Measurements from ENCODE around the gene XYLT1. TPM values are rescaled to one million over a fixed set of nuclear protein-coding genes. Genes with fewer than 3 reads are reported as not detected.

XYLT1 gene
- polyA plus RNA-seq, 1 of the 3 experiments (the other 2 are of a cell fraction), result 17.6 TPM

DNA sequence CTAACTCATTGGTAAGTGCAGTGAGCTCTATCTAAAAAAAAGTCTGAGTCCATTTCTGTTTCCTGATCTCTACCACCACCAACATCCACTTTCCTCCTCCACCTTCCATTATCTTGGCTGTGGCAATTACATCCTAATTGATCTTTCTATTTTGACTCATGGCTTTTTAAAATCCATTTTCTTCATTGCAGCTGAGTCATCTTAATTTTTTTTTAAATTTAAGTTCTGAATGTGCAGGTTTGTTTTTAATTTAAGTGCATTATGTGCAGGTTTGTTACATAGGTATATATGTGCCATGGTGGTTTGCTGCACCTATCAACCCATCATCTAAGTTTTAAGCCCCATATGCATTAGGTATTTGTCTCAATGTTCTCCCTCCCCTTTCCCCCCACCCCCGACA lies 390.7 kb downstream of the XYLT1 start:
- CTCF ChIA-PET, result interaction anchor here (0.6 kb wide), 1 partner anchor 55 kb away, joined by 4 read pairs; no protein-coding TSS in a partner anchor
- Histone ChIP-seq H3K4me2 (no peak overlapping the region), H3F3A (replicated peaks; ENCODE audit: insufficient read depth) (no peaks in the 10 kb centered on the region), H3K79me2 (ENCODE audit: insufficient read depth) (no peaks in the 10 kb centered on the region), H2AFZ (ENCODE audit: low read depth) (no peak overlapping the region), H3K36me3 (replicated peaks in 1 of 2; ENCODE audit: control insufficient read depth in 1 of 2, insufficient read depth in 2 of 2, low read length in 1 of 2) (no peaks in the 10 kb centered on the region), H3K27me3 (ENCODE audit: insufficient read depth) (no peaks in the 10 kb centered on the region), H3K27ac (ENCODE audit: low read depth in 2 of 2, low read length in 1 of 2) (no peak overlapping the region), H3K4me3 (ENCODE audit: low read depth in 2 of 2, low read length in 1 of 2) (no peak overlapping the region), H3K4me1 (ENCODE audit: control insufficient read depth in 1 of 2, insufficient read depth in 2 of 2, low read depth in 1 of 2, low read length in 1 of 2) (peaks cover 0 to 8% of the 10 kb centered on the region in 2 experiments; a peak in 2 of 4 replicates), H3K9me2 (no peaks in the 10 kb centered on the region), H4K20me1 (ENCODE audit: insufficient read depth) (no peaks in the 10 kb centered on the region), H3K9me3 (no peaks in the 10 kb centered on the region), H3K9ac (no peak overlapping the region)
- no peak for TF ChIP-seq CHD2 (IDR thresholded peaks at IDR 0.05; ENCODE audit: low read length, partially characterized antibody)
- TF ChIP-seq RFX5 (IDR thresholded peaks at IDR 0.05; ENCODE audit: low read length), result no peak
- TF ChIP-seq TAF1 (IDR thresholded peaks at IDR 0.05; ENCODE audit: borderline replicate concordance, low read depth, low read length), result no peak
- TF ChIP-seq, protein P1, sequence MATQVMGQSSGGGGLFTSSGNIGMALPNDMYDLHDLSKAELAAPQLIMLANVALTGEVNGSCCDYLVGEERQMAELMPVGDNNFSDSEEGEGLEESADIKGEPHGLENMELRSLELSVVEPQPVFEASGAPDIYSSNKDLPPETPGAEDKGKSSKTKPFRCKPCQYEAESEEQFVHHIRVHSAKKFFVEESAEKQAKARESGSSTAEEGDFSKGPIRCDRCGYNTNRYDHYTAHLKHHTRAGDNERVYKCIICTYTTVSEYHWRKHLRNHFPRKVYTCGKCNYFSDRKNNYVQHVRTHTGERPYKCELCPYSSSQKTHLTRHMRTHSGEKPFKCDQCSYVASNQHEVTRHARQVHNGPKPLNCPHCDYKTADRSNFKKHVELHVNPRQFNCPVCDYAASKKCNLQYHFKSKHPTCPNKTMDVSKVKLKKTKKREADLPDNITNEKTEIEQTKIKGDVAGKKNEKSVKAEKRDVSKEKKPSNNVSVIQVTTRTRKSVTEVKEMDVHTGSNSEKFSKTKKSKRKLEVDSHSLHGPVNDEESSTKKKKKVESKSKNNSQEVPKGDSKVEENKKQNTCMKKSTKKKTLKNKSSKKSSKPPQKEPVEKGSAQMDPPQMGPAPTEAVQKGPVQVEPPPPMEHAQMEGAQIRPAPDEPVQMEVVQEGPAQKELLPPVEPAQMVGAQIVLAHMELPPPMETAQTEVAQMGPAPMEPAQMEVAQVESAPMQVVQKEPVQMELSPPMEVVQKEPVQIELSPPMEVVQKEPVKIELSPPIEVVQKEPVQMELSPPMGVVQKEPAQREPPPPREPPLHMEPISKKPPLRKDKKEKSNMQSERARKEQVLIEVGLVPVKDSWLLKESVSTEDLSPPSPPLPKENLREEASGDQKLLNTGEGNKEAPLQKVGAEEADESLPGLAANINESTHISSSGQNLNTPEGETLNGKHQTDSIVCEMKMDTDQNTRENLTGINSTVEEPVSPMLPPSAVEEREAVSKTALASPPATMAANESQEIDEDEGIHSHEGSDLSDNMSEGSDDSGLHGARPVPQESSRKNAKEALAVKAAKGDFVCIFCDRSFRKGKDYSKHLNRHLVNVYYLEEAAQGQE (IDR thresholded peaks at IDR 0.05; ENCODE audit: low read depth, low read length), result no peak
- no peak for TF ChIP-seq POLR2AphosphoS5 (IDR thresholded peaks at IDR 0.05; ENCODE audit: low read depth, low read length)
- TF ChIP-seq TCF12 (IDR thresholded peaks at IDR 0.05), result no peak
- no peak for TF ChIP-seq SIN3A (IDR thresholded peaks at IDR 0.05; ENCODE audit: borderline replicate concordance, low read depth, low read length)
- no peak for TF ChIP-seq MXI1 (IDR thresholded peaks at IDR 0.05; ENCODE audit: low read depth, low read length)
- TF ChIP-seq, protein P2, sequence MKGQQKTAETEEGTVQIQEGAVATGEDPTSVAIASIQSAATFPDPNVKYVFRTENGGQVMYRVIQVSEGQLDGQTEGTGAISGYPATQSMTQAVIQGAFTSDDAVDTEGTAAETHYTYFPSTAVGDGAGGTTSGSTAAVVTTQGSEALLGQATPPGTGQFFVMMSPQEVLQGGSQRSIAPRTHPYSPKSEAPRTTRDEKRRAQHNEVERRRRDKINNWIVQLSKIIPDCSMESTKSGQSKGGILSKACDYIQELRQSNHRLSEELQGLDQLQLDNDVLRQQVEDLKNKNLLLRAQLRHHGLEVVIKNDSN (IDR thresholded peaks at IDR 0.05; ENCODE audit: borderline replicate concordance, low read depth), result no peak
- 30% methylated on average over 1 of the region's 1 CpG for WGBS (ENCODE audit: low lambda C conversion rate)
- POLR2A ChIA-PET, result no interaction called here
- DNase-seq, result no peak

DNA sequence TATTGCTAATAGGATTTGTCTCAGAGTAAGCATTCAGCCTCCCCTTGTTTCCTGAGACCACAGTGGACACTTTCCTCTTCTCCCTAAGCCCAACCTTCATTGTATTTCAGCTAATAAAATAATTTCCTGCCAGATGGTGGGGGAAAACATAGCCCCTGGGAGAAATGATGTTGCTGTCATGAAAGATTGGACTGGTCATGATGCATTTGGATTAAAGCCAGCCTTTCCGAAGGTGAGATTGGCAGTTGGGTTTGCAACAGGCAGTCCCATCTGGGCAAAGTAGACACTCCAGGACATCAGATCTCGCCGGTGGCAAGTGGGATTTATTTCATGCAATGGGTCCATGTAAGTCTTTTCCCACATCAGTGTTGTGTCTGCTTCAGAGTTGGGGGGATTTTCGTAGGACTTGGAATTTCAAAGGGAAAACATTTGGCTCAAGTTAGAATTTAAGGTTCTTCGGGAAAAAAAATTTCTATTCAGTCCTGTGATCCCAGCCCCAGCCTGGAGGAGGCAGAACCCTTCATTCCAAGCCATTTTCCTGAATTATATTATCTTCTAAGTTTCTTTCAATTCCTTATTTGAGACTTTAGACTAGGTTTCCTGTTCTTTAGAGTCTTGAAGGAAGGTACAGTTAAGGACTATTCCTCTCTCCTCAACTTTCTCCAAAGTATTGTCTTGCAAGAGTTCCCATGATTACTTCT lies 391.7 kb downstream of the XYLT1 start:
- Histone ChIP-seq H3K4me1 (ENCODE audit: control insufficient read depth in 1 of 2, insufficient read depth in 2 of 2, low read depth in 1 of 2, low read length in 1 of 2) (peaks cover 0 to 8% of the 10 kb centered on the region in 2 experiments; a peak in 2 of 4 replicates), H4K20me1 (ENCODE audit: insufficient read depth) (no peaks in the 10 kb centered on the region), H3K27ac (ENCODE audit: low read depth in 2 of 2, low read length in 1 of 2) (peak overlapping the region in 1 of 2 experiments; percentile 69; a peak in 2 of 4 replicates), H3K27me3 (ENCODE audit: insufficient read depth) (no peaks in the 10 kb centered on the region), H3K79me2 (ENCODE audit: insufficient read depth) (no peaks in the 10 kb centered on the region), H3K4me2 (no peak overlapping the region), H3K9ac (no peak overlapping the region), H3K36me3 (replicated peaks in 1 of 2; ENCODE audit: control insufficient read depth in 1 of 2, insufficient read depth in 2 of 2, low read length in 1 of 2) (no peaks in the 10 kb centered on the region), H3K9me3 (no peaks in the 10 kb centered on the region), H2AFZ (ENCODE audit: low read depth) (no peak overlapping the region), H3F3A (replicated peaks; ENCODE audit: insufficient read depth) (no peaks in the 10 kb centered on the region), H3K4me3 (ENCODE audit: low read depth in 2 of 2, low read length in 1 of 2) (no peak overlapping the region), H3K9me2 (no peaks in the 10 kb centered on the region)
- CTCF ChIA-PET, result interaction anchor here (0.7 kb wide), 1 partner anchor 9 kb away, joined by 4 read pairs; no protein-coding TSS in a partner anchor
- DNase-seq, result peak; percentile 68
- POLR2A ChIA-PET, result interaction anchor here (1.3 kb wide), 1 partner anchor 21 kb away, joined by 3 read pairs; no protein-coding TSS in a partner anchor
- peak; percentile 25 for TF ChIP-seq CHD2 (IDR thresholded peaks at IDR 0.05; ENCODE audit: low read length, partially characterized antibody)
- 0 out of 2 replicates have a peak, but pooled peaks have one; percentile 1 for TF ChIP-seq RAD21 (IDR thresholded peaks at IDR 0.05; ENCODE audit: low read length)
- TF ChIP-seq, protein P2 (IDR thresholded peaks at IDR 0.05; ENCODE audit: borderline replicate concordance, low read depth), result no peak
- TF ChIP-seq FOSL2 (IDR thresholded peaks at IDR 0.05; ENCODE audit: borderline replicate concordance, low read depth), result no peak
- TF ChIP-seq RCOR1 (IDR thresholded peaks at IDR 0.05; ENCODE audit: low read length), result peak; percentile 68; the same call in 1 of the 2 replicates
- TF ChIP-seq FOXM1 (IDR thresholded peaks at IDR 0.05; ENCODE audit: low read depth), result no peak
- TF ChIP-seq MXI1 (IDR thresholded peaks at IDR 0.05; ENCODE audit: low read depth, low read length), result peak; percentile 56; the same call in 1 of the 2 replicates
- TF ChIP-seq, protein P3, sequence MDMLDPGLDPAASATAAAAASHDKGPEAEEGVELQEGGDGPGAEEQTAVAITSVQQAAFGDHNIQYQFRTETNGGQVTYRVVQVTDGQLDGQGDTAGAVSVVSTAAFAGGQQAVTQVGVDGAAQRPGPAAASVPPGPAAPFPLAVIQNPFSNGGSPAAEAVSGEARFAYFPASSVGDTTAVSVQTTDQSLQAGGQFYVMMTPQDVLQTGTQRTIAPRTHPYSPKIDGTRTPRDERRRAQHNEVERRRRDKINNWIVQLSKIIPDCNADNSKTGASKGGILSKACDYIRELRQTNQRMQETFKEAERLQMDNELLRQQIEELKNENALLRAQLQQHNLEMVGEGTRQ (IDR thresholded peaks at IDR 0.05; ENCODE audit: borderline replicate concordance, low read depth, low read length), result no peak
- peak in 1 of 2 experiments; percentile 85; a peak in 2 of 4 replicates for TF ChIP-seq EP300 (IDR thresholded peaks at IDR 0.05; ENCODE audit: borderline replicate concordance in 1 of 2, low read depth in 1 of 2, low read length in 1 of 2)
- no peak for TF ChIP-seq GABPA (IDR thresholded peaks at IDR 0.05; ENCODE audit: low read depth)
- TF ChIP-seq, protein P4, sequence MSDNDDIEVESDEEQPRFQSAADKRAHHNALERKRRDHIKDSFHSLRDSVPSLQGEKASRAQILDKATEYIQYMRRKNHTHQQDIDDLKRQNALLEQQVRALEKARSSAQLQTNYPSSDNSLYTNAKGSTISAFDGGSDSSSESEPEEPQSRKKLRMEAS (IDR thresholded peaks at IDR 0.05; ENCODE audit: low read depth), result no peak
- peak; percentile 50; the same call in 1 of the 2 replicates for TF ChIP-seq GATA2 (CRISPR knock-in tag; IDR thresholded peaks at IDR 0.05)
- WGBS (ENCODE audit: low lambda C conversion rate), result 18% methylated on average over 5 of the region's 5 CpGs

All from SK-N-SH (cell line).